ENCODE measurements around the gene COL25A1.
"Not testable (repeated sequence)": the region's sequence is repeated elsewhere in the genome, so short reads cannot be mapped to it uniquely, and the experiment has no call there.

COL25A1 gene

GRCh38 chr4:109164011-109164410 is 138.4 kb downstream of the COL25A1 start:
- no peak for DNase-seq

DNA sequence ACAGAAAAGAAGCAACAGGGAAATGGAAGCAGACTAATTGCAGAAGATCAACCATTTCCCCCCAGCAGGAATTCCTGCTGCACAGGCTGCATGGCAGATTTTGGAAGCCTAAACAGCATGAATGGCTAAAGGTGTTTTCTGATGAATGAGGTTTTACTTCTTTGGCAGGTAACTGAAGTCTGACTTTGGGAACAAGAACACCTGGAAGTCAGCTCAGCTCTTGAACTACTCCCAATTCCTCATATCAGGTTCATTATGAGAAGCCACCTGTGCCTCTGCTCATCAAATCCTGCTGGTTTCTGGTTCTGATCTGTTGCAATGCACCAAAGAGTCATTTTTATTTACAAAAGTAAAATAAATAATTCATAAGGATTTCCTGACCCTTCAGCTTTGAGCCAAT is 139.0 kb downstream of the COL25A1 start:
- DNase-seq, result no peak

DNA sequence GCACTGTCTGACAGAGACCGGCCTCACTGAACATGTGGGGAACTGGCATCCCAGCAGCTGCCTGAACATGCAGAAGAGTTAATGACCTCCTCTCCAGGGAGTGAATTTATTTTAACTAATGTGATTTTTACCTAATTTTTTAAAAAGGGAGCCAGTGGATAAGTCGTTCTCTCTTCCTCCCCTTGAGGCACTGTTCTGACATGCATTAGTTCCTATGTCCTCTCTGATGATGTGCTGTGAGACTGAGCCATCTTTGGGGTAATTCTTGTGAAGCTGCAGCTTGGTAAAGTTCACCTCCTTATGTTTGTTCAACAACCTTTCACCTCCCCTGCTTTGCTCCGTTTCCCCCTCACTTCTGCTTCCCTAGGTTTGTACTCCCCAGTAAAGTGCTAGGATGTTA is 139.7 kb downstream of the COL25A1 start:
- no peak for DNase-seq

- no peak for DNase-seq
Observed at GRCh38 chr4:109160494-109160893, 142.0 kb downstream of the COL25A1 start.

GRCh38 chr4:109157696-109158095 is 144.8 kb downstream of the COL25A1 start:
- no peak for DNase-seq

GRCh38 chr4:109157205-109157604 is 145.3 kb downstream of the COL25A1 start:
- DNase-seq, result no peak

- no peak for DNase-seq
Observed at GRCh38 chr4:109156356-109156755, 146.1 kb downstream of the COL25A1 start.

GRCh38 chr4:109155682-109156283 is 146.7 kb downstream of the COL25A1 start:
- no peak for DNase-seq

GRCh38 chr4:109155084-109155483 is 147.4 kb downstream of the COL25A1 start:
- DNase-seq, result no peak

- DNase-seq, result no peak
Observed at GRCh38 chr4:109154424-109154823, 148.0 kb downstream of the COL25A1 start.

DNA sequence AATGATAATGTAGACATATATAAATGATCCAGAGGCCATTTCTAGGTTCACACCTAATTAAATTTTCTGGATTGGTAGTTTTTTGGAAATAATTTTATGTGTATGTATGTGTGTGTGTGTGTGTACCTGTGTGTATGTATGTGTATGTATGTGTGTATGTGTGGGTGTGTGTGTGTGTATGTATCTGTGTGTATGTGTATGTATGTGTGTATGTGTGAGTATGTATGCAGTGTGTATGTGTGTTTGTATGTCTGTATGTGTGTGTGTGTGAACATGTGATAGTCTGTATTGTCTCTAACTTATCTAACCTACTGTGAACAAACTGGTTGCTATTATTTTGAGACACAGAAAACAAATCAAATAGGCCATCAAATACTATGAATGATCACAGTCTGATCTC is 152.6 kb downstream of the COL25A1 start:
- DNase-seq, result no peak

GRCh38 chr4:109148577-109149075 is 153.8 kb downstream of the COL25A1 start:
- no peak for DNase-seq

- DNase-seq, result no peak
Observed at GRCh38 chr4:109147135-109147534, 155.3 kb downstream of the COL25A1 start.

GRCh38 chr4:109146499-109146898 is 156.0 kb downstream of the COL25A1 start:
- DNase-seq, result no peak

- DNase-seq, result not testable (repeated sequence)
Observed at GRCh38 chr4:109138125-109138524, 164.3 kb downstream of the COL25A1 start.

DNA sequence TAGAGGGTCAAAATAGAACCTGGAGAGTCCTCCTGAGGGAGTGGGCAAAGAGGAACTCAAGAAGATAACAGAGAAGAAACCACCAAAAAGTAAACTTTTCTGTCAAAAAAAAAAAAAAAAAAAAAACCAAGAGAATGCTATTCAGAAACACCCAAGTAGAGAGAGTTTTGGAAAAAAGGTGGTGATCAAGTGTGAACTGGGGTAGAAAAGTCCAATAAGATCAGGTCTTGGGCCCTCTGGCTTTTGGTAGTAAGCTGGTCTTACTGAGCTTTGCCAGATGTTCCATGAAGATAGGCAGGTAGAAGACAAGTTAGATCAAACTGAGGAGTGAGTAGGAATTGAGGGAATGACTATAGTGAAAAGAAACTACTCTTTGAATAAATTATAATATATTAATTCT is 167.5 kb downstream of the COL25A1 start:
- DNase-seq, result no peak

GRCh38 chr4:109134268-109134667 is 168.2 kb downstream of the COL25A1 start:
- DNase-seq, result no peak

GRCh38 chr4:109131559-109131958 is 170.9 kb downstream of the COL25A1 start:
- no peak for DNase-seq

DNA sequence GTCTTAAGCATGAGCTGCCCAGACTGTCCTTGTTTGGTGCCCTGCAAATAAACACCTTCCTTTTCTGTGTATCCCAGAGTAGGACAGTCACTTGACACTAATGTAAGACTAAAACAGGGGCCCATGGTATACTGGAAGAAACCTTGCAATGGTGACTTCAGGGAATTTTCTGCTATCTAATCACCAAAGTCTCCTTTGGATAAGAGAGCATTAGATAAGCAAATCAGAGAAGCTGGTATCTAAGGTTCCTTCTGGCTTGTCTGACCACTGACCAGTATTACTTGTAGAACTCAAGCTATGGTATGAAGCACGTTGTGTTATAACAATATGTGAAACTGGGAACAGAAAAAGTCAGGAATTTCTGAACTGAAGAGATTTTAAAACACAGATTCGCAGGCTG is 173.9 kb downstream of the COL25A1 start:
- no peak for DNase-seq

DNA sequence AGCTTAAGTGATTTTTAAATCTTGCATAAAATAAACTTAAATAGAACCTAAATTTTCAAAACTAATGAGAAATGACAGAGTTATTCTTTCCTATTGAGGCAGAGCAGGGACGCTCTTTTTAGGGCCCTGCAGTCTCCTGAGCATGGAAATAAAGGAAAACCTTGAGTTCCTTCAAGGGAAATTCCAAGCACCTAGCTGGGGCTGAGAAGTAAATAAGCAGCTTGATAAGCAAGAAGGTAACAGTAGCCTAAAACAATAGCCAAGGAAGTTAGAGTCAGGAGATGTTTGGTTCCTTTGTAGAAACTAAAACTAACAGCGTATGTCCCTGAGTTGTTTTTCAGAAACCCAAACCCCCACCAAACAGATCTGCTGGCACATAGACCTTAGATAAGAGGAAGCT is 174.6 kb downstream of the COL25A1 start:
- no peak for DNase-seq

- DNase-seq, result no peak
Observed at GRCh38 chr4:109126856-109127255, 175.6 kb downstream of the COL25A1 start.

GRCh38 chr4:109125084-109125483 is 177.4 kb downstream of the COL25A1 start:
- no peak for DNase-seq

GRCh38 chr4:109123951-109124350 is 178.5 kb downstream of the COL25A1 start:
- no peak for DNase-seq

- DNase-seq, result no peak
Observed at GRCh38 chr4:109121561-109121960, 180.9 kb downstream of the COL25A1 start.

GRCh38 chr4:109119852-109120251 is 182.6 kb downstream of the COL25A1 start:
- DNase-seq, result no peak

Data from CD4-positive, alpha-beta T cell treated with Interleukin-12 subunit alpha and Interleukin-12 subunit beta, for 1 hour (primary cell).